H7 (cell line): Measurements from ENCODE around the gene SASH1. TPM values are rescaled to one million over a fixed set of nuclear protein-coding genes. Genes with fewer than 3 reads are reported as not detected.
"Not testable (repeated sequence)": the region's sequence is repeated elsewhere in the genome, so short reads cannot be mapped to it uniquely, and the experiment has no call there.

Source experiments
- DNase-seq: peaks from one replicate; pipeline ENCODE4 v3.0.0; 2012
- H3K27me3 ChIP-seq: 2 replicates; pipeline ENCODE4 v1.6.0; 2011; ENCODE audit warnings: mild to moderate bottlenecking, low read length; ENCODE audit not compliant: control insufficient read depth, insufficient read depth
- H3K36me3 ChIP-seq: replicated peaks from 2 replicates; pipeline ENCODE4 v1.5.1; 2011; ENCODE audit warnings: low read length; ENCODE audit not compliant: control insufficient read depth, insufficient read depth
- H3K4me3 ChIP-seq: 2 replicates; pipeline ENCODE4 v1.5.1; 2011; ENCODE audit warnings: low read depth, mild to moderate bottlenecking, control low read depth, low read length, moderate library complexity; ENCODE audit not compliant: insufficient read depth
- total RNA-seq: library from RNA; depleted of rRNA; stranded (reverse); fragments of >200 nt; shearing (Covaris generic); gene quantifications from 2 replicates; pipeline ENCODE4 v1.2.3, GENCODE V29; 2014

Gene SASH1
- total RNA-seq, 1 experiment from 2014 or later: 11.2 TPM

DNA sequence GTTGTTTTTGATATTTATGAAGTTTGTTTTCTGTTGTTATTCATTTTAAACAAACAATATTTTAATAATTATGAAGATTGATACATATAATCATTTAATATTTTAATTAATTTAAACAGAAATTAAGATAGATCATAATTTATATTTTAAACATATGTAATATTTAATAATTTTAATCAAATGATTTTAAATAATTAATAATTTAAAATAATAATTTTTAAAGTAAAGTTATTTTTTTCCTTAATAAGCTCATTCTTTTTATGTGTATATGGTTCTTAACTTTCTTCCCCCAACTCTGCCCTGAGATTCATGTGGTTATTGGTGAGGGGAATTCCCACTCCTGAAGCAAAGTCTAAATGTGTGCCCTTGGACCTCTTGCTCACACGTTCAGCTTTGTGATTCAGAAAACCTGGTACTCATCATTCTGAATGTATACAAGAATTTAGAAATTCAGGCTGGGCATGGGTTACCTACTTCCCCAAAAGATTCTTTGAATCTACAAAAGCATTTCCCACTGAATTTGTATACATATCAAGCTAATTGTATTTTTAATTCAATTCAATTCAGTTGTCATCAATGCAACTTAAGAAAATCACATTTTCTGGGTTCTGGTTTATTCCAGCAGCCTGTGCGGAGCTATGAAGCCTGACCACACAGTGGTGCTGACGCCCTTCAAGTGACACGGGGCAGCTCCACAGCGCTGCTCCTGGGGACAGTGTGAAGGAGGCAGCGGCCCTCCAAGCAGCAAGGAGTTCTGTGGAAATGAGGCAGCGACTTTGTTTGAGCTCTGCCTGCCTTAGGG, 235.2 kb downstream of the SASH1 start:
- Histone ChIP-seq H3K4me3 (no peak overlapping the region), H3K27me3 (no peaks in the 10 kb centered on the region), H3K36me3 (no peaks in the 10 kb centered on the region)
- peak; percentile 59 for DNase-seq

DNA sequence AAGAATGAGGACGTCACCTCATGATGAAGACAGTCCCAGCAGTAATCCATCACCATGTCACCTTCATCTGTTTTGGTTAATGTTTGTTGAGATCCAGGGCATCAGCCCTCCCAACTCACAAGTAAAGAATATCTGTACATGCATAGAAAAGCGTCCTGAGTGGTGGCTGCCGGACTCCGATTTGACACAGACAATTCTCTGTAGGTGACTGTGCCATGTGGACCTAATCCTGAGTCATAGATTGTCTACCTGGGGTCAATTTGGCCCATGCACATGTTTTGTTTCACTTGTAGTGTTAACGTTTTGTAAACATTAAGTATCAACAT, 235.8 kb downstream of the SASH1 start:
- H3K4me3 ChIP-seq: no peak overlapping the region
- no peak for DNase-seq
- no peaks in the 10 kb centered on the region for H3K36me3 ChIP-seq
- H3K27me3 ChIP-seq: no peaks in the 10 kb centered on the region

DNA sequence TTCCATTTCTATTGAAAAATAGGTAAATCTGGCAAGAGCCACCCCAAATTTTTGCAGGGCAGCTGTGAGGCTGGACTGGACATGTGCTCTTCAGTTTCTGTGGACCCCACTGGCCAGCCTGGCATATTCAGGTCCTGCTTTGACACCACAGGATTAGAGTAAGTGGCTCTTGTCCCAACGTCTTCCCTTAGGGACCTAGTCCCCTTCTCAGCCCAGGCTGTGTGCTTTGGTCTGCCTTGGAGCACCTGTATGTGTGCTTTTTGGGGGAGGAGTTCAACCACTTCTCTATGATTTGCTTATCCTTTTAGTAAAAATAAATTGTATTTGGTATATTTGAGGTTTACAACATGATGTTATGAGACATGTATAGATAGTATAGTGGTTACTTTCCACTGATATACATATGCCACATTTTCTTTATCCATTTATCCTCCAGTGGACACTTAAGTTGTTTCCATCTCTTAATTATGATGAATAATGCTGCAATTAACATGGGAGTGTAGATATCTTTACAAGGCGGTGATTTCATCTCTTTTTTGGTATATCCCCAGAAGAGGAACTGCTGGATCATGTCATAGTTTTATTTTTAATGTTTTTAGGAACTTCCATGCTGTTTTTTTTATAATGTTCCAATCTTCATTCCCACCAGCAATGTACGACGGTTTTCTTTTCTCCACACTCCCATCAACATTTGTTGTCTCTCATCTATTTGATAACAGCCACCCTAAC, 236.4 kb downstream of the SASH1 start:
- Histone ChIP-seq H3K36me3 (no peaks in the 10 kb centered on the region), H3K4me3 (no peak overlapping the region), H3K27me3 (no peaks in the 10 kb centered on the region)
- no peak for DNase-seq

DNA sequence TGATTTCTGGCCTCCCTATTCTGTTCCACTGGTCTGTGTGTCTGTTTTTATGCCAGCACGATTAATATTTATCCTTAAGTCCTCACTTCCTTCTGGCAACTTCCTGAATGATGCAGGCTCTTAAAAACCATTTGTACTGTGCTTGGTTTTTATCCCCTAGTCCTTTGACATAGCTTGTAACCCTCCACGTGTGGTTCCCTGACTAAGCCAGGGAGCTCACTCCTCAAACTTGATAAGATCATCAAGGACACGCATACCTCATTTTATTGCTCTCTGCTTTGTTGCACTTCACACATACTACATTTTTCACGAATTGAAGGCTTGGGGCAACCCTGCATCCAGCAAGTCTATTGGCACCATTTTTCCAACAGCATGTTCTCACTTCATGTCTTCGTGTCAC, 237.8 kb downstream of the SASH1 start:
- no peaks in the 10 kb centered on the region for H3K36me3 ChIP-seq
- no peaks in the 10 kb centered on the region for H3K27me3 ChIP-seq
- H3K4me3 ChIP-seq: no peak overlapping the region
- DNase-seq: no peak

DNA sequence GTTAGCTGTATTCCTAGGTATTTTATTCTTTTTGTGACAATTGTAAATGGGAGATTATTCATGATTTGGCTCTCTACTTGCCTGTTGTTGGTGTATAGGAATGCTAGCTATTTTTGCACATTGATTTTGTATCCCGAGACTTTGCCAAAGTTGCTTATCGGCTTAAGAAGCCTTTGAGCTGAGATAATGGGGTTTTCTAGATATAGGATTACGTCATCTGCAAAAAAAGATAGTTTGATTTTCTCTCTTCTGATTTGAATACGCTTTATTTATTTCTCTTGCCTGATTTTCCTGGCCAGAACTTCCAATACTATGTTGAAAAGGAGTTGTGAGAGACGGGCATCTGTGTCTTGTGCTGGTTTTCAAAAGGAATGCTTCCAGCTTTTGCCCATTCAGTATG, 241.0 kb downstream of the SASH1 start:
- no peaks in the 10 kb centered on the region for H3K36me3 ChIP-seq
- no peaks in the 10 kb centered on the region for H3K27me3 ChIP-seq
- H3K4me3 ChIP-seq: no peak overlapping the region
- DNase-seq: no peak

DNA sequence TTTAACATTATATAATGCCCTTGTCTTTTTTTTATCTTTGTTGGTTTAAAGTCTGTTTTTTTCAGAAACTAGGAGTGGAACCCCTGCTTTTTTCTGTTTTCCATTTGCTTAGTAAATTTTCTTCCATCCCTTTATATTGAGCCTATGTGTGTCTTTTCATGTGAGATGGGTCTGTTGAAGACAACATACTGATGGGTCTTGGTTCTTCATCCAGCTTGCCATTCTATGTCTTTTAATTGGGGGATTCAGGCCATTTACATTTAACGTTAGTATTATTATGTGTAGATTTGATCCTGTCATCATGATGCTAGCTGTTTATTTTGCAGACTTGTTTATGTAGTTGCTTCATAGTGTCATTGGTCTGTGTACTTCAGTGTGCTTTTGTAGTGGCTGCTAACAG, 243.0 kb downstream of the SASH1 start:
- H3K36me3 ChIP-seq, H3K4me3 ChIP-seq, DNase-seq, H3K27me3 ChIP-seq: not testable (repeated sequence)

DNA sequence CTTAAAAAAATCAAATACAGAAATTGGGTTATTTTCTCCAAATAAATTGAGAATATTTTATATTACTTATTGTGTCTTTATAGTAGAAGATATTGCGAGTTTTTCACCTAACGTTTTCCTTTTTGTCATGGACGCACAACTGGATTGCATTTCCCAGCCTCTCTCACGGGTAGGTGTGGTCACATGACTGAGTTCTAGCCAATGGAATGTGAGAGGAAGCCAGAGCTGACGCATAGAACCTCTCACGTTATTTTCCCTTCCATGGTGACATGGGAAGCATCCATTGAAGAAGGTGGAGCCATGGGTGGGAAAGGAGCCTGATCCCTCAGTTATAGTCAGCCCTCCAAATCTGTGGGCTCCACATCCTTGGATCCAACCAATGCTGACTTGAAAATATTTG, 248.2 kb downstream of the SASH1 start:
- no peak overlapping the region for H3K4me3 ChIP-seq
- no peaks in the 10 kb centered on the region for H3K36me3 ChIP-seq
- DNase-seq: no peak
- H3K27me3 ChIP-seq: no peaks in the 10 kb centered on the region

DNA sequence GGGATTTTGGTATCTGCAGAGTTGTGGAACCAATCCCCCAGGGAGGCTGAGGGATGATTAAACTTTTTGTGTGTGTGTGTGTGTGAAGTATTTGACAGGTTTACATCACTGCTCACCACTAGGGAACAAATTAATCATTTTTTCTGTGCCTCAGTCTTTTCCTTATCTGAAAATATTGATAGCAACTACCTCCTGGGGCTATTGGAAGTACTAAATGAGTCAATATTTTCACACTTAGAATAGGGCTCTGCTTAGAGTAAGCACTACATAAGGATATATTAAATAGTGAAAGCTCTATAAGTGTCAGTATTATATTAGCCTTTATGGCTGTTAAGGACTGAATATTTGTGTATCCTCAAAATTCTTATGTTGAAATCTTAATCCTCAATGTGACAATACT, 249.0 kb downstream of the SASH1 start:
- H3K27me3 ChIP-seq: no peaks in the 10 kb centered on the region
- H3K4me3 ChIP-seq: no peak overlapping the region
- DNase-seq: no peak
- no peaks in the 10 kb centered on the region for H3K36me3 ChIP-seq

DNA sequence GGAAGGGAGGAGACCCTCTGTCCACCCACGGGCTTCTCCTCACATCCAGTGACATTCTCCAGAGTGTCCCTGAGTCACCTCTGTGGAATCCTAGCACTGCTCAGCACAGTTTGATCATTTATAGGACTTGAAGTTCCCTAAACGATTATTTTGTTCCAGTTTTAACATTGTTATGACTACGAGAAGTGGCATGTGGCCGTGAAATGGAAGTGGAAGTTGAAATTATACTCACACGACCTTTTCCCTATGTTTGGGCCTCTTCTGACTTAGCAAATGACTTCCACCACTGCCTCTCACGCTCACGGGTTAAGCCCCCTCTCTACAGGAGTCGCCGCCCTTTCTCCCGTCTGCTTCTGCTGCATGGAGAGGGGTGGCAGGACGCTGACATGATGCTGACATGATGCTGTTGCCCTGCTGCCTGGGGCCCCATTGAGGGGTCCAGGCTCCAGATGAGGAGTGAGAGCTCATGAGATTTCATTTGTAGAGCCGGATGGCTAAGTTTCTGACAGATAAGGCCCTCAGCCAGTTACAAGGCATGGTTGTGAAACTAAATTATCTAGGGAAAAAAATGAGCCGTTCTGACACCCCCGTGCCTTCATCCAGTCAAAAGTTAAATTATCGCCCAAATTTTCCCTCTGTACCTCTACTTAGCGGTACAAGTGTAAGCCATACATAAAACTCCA, 250.6 kb downstream of the SASH1 start:
- Histone ChIP-seq H3K4me3 (no peak overlapping the region), H3K27me3 (no peaks in the 10 kb centered on the region), H3K36me3 (no peaks in the 10 kb centered on the region)
- DNase-seq: no peak

DNA sequence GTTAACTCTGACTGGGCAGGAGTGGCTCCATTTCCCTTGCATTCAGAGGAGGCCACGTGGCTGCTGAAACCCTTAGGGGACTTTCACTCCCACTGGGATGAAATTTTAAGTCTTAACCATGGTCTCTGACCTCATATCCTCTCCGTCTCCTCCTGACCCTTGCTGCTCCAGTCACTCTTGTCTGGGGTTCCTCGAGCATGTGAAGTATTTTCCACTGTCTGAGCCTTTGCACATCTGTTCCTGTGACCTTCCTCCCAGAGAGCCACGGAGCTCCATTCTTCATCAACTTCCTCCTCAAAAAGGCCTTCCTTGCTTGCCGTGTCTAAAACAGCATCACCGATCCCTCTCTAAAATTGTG, 251.2 kb downstream of the SASH1 start:
- no peak for DNase-seq

DNA sequence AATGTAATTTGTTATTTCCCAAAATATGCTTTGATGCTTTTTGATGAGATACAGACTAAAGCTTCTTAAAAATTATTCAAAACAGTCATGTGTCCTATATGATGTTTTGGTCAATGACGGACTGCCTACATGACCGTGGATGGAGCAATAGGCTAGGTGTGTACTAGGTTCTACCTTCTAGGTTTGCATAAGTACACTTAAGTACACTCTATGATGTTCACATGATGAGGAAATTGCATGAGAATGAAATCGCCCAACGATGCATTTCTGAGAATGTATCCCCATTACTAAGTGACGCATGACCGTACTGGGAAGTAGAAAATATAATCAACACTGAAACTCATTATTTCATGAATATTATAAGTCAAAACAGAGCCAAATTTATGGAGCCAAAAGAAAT, 252.9 kb downstream of the SASH1 start:
- no peak overlapping the region for H3K4me3 ChIP-seq
- DNase-seq: no peak
- no peaks in the 10 kb centered on the region for H3K36me3 ChIP-seq
- H3K27me3 ChIP-seq: no peaks in the 10 kb centered on the region

More for the DNA sequence above, 251.2 kb downstream of the SASH1 start:
- Histone ChIP-seq H3K27me3 (no peaks in the 10 kb centered on the region), H3K4me3 (no peak overlapping the region), H3K36me3 (no peaks in the 10 kb centered on the region)

DNA sequence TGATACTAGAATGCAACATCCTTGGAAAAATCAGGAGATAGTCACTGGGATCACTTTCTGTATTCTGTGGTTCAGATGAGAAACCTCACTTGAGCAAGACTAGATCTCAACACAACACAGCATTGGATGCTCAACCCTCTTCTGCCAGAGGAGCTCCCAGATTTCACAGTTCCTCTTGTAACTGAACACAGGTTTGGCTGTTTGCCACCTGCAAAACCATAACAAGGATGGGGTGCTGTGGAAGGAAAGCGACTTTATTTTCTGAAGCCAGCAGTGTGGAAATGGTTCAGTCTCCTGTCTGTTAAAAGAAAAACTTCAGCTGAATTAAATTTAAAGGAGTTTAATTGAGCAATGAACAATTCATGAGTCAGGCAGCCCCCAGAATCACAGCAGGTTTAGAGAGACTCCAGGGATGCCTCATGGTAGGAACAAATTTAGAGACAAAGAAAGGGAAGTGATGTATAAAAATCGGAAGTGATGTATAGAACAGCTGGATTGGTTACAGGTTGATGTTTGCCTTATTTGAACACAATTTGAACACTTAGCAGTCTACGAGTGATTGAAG, 254.3 kb downstream of the SASH1 start:
- Histone ChIP-seq H3K27me3 (no peaks in the 10 kb centered on the region), H3K36me3 (no peaks in the 10 kb centered on the region), H3K4me3 (no peak overlapping the region)
- DNase-seq: no peak

DNA sequence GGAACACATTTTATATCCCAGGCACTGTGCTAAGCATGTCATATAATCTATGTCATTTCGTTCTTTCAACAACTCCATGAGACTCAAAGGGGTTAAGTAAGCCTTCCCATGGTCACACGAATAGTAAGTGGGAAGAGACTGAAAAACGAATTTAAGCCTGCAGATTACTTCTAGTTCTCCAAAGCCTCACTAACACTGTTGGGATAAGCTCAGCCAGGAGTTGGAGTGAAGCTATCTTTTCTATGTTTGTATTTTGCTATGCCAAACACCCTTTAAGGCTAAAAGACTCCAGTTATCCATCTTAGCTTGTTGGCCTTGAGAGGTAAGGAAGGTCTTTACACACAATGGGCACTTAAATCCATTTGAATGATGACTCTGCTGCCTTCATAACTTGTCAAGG, 256.1 kb downstream of the SASH1 start:
- H3K4me3 ChIP-seq: no peak overlapping the region
- H3K27me3 ChIP-seq: no peaks in the 10 kb centered on the region
- no peaks in the 10 kb centered on the region for H3K36me3 ChIP-seq
- no peak for DNase-seq

DNA sequence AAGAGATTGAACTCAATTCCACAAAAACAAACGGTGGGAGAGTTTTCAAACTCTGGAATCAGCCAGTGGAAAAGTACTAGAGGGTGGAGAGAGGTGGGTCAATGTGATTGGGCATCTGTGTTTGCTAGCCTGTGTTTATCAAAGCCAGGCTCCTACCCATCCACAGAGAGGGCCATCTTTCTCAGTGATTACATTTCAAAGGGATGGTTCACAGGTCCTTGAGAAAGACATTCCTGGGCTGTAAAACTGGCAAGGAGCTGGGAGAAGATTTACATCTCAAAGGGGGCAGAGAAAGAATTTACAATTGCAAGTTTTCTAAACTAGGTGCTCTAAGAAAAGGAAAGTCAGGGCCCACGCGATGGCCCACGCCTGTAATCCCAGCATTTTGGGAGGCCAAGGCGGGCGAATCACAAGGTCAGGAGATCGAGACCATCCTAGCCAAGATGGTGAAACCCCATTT, 257.4 kb downstream of the SASH1 start:
- Histone ChIP-seq H3K27me3 (no peaks in the 10 kb centered on the region), H3K4me3 (no peak overlapping the region), H3K36me3 (no peaks in the 10 kb centered on the region)
- peak; percentile 71 for DNase-seq
